ENCODE results near the gene PDZRN4. TPM values are rescaled to one million over a fixed set of nuclear protein-coding genes. Genes with fewer than 3 reads are reported as not detected.

Gene PDZRN4
- total and polyA plus RNA-seq, 8 donors, result 0.58 to 29.0 (median 2.2) TPM

- Histone ChIP-seq H3K27ac (no peak overlapping the region), H3K36me3 (no peaks in the 10 kb centered on the region), H3K9me3 (no peaks in the 10 kb centered on the region), H3K27me3 (no peaks in the 10 kb centered on the region), H3K4me1 (no peaks in the 10 kb centered on the region), H3K4me3 (no peak overlapping the region)
- WGBS, 5 donors, result 84 to 98% (median 94%) methylated on average over 1 of the region's 1 CpG
- TF ChIP-seq CTCF (IDR thresholded peaks at IDR 0.05) (no peak), EP300 (IDR thresholded peaks at IDR 0.05) (no peak), POLR2AphosphoS5 (IDR thresholded peaks at IDR 0.05) (no peak), POLR2A (IDR thresholded peaks at IDR 0.05) (no peak)
- intact Hi-C loops (cut with DNase I; ENCODE audit: low total_unique reads), result no loop called here
- no peak for DNase-seq
These were observed 399.5 kb downstream of the PDZRN4 start for GRCh38 chr12:41587574-41587973.

GRCh38 chr12:41589878-41590277 lies 401.8 kb downstream of the PDZRN4 start:
- intact Hi-C loops (cut with DNase I; ENCODE audit: low total_unique reads), result no loop called here

GRCh38 chr12:41596190-41596589 lies 408.1 kb downstream of the PDZRN4 start:
- Histone ChIP-seq H3K36me3 (no peaks in the 10 kb centered on the region), H3K4me3 (no peak overlapping the region), H3K9me3 (no peaks in the 10 kb centered on the region), H3K4me1 (no peaks in the 10 kb centered on the region), H3K27me3 (no peaks in the 10 kb centered on the region), H3K27ac (no peak overlapping the region)
- no peak for DNase-seq
- intact Hi-C loops (cut with DNase I; ENCODE audit: low total_unique reads), result no loop called here
- WGBS, 5 donors, result 51 to 78% (median 62%) methylated on average over 4 of the region's 4 CpGs
- no peak for TF ChIP-seq POLR2A (IDR thresholded peaks at IDR 0.05)
- no peak for TF ChIP-seq EP300 (IDR thresholded peaks at IDR 0.05)
- no peak for TF ChIP-seq POLR2AphosphoS5 (IDR thresholded peaks at IDR 0.05)
- TF ChIP-seq CTCF (IDR thresholded peaks at IDR 0.05), result no peak

More at GRCh38 chr12:41589878-41590277, 401.8 kb downstream of the PDZRN4 start:
- no peak overlapping the region for H3K4me3 ChIP-seq
- no peaks in the 10 kb centered on the region for H3K4me1 ChIP-seq
- H3K27ac ChIP-seq, result no peak overlapping the region
- WGBS, 5 donors, result 48 to 71% (median 57%) methylated on average over 4 of the region's 4 CpGs
- H3K36me3 ChIP-seq, result no peaks in the 10 kb centered on the region
- no peak for DNase-seq
- TF ChIP-seq CTCF (IDR thresholded peaks at IDR 0.05) (no peak), POLR2AphosphoS5 (IDR thresholded peaks at IDR 0.05) (no peak), EP300 (IDR thresholded peaks at IDR 0.05) (no peak), POLR2A (IDR thresholded peaks at IDR 0.05) (no peak)
- no peaks in the 10 kb centered on the region for H3K9me3 ChIP-seq
- H3K27me3 ChIP-seq, result no peaks in the 10 kb centered on the region

- no peaks in the 10 kb centered on the region for H3K4me1 ChIP-seq
- intact Hi-C loops (cut with DNase I; ENCODE audit: low total_unique reads), result no loop called here
- WGBS, 5 donors, result 65 to 82% (median 68%) methylated on average over 3 of the region's 3 CpGs
- peak in 1 of 2 donors; percentile 4 for DNase-seq
- H3K9me3 ChIP-seq, result no peaks in the 10 kb centered on the region
- no peak overlapping the region for H3K4me3 ChIP-seq
- TF ChIP-seq CTCF (IDR thresholded peaks at IDR 0.05), result no peak
- no peak for TF ChIP-seq POLR2AphosphoS5 (IDR thresholded peaks at IDR 0.05)
- TF ChIP-seq EP300 (IDR thresholded peaks at IDR 0.05), result no peak
- TF ChIP-seq POLR2A (IDR thresholded peaks at IDR 0.05), result no peak
- H3K27ac ChIP-seq, result no peak overlapping the region
- H3K27me3 ChIP-seq, result no peaks in the 10 kb centered on the region
- no peaks in the 10 kb centered on the region for H3K36me3 ChIP-seq
These were observed 416.7 kb downstream of the PDZRN4 start for GRCh38 chr12:41604830-41605229.

All from stomach (tissue), 9 donors.